HEK293T (cell line): ENCODE data around the gene DOCK1.

Experiments used
- CTCF ChIA-PET: fragments of 350-600 bp; formaldehyde crosslinking; extraction: SDS; loops from one replicate; lab custom pipeline; 2021; ENCODE audit warnings: antibody characterized with exemption, inconsistent platforms; lab: Yijun Ruan, JAX
- POLR2A ChIA-PET: fragments of 350-600 bp; formaldehyde crosslinking; extraction: SDS; loops from one replicate; lab custom pipeline; 2020; ENCODE audit warnings: antibody characterized with exemption, inconsistent platforms; lab: Yijun Ruan, JAX
- DNase-seq: peaks from one replicate; pipeline ENCODE4 v3.0.0; 2012; ENCODE audit warnings: mixed read lengths; ENCODE audit errors: extremely low spot score
- ARNT ChIP-seq: fragments of 450-650 bp; IDR thresholded peaks from 2 replicates; pipeline ENCODE4 v1.6.1; 2017; ENCODE audit warnings: mild to moderate bottlenecking
- BHLHE40 ChIP-seq: fragments of 450-650 bp; IDR thresholded peaks from 2 replicates; pipeline ENCODE4 v1.6.1; 2016; ENCODE audit warnings: mild to moderate bottlenecking, moderate library complexity, borderline replicate concordance
- CTBP1 ChIP-seq: fragments of 450-650 bp; IDR thresholded peaks from 2 replicates; pipeline ENCODE4 v1.6.1; 2016; ENCODE audit warnings: borderline replicate concordance
- ELF4 ChIP-seq: fragments of 450-650 bp; IDR thresholded peaks from 2 replicates; pipeline ENCODE4 v1.6.1; 2017; ENCODE audit warnings: antibody characterized with exemption
- FOXA1 ChIP-seq: fragments of 450-650 bp; IDR thresholded peaks from 2 replicates; pipeline ENCODE4 v1.6.1; 2016; ENCODE audit warnings: mild to moderate bottlenecking
- FOXK2 ChIP-seq: fragments of 450-650 bp; IDR thresholded peaks from 2 replicates; pipeline ENCODE4 v1.6.1; 2016; ENCODE audit warnings: mild to moderate bottlenecking
- FOXM1 ChIP-seq: fragments of 450-650 bp; IDR thresholded peaks from 2 replicates; pipeline ENCODE4 v1.6.1; 2017; ENCODE audit warnings: mild to moderate bottlenecking, borderline replicate concordance
- HDGF ChIP-seq: fragments of 450-650 bp; IDR thresholded peaks from 2 replicates; pipeline ENCODE4 v1.6.1; 2017; ENCODE audit warnings: antibody characterized with exemption, borderline replicate concordance
- L3MBTL2 ChIP-seq: fragments of 450-650 bp; conservative IDR thresholded peaks from 2 replicates; pipeline ENCODE4 v1.6.1; 2016; ENCODE audit warnings: mild to moderate bottlenecking
- LEF1 ChIP-seq: fragments of 450-650 bp; IDR thresholded peaks from 2 replicates; pipeline ENCODE4 v1.6.1; 2017; ENCODE audit warnings: mild to moderate bottlenecking, borderline replicate concordance
- NFRKB ChIP-seq: fragments of 450-650 bp; IDR thresholded peaks from 2 replicates; pipeline ENCODE4 v1.6.1; 2016; ENCODE audit warnings: mild to moderate bottlenecking, moderate library complexity
- PKNOX1 ChIP-seq: fragments of 450-650 bp; IDR thresholded peaks from 2 replicates; pipeline ENCODE4 v1.6.1; 2016
- SP1 ChIP-seq: fragments of 450-650 bp; IDR thresholded peaks from 2 replicates; pipeline ENCODE4 v1.6.1; 2017
- SUZ12 ChIP-seq: fragments of 450-650 bp; IDR thresholded peaks from 2 replicates; pipeline ENCODE4 v1.6.1; 2016; ENCODE audit warnings: mild to moderate bottlenecking
- TARDBP ChIP-seq: fragments of 450-650 bp; IDR thresholded peaks from 2 replicates; pipeline ENCODE4 v1.6.1; 2016
- ZNF384 ChIP-seq: fragments of 450-650 bp; IDR thresholded peaks from 2 replicates; pipeline ENCODE4 v1.6.1; 2016

Gene DOCK1

GRCh38 chr10:126955396-126955795 is 50.2 kb downstream of the DOCK1 start:
- CTCF ChIA-PET, result no interaction called here
- POLR2A ChIA-PET, result no interaction called here
- no peak for DNase-seq
- TF ChIP-seq FOXM1, result no peak
- TF ChIP-seq ZNF384, result no peak
- no peak for TF ChIP-seq ELF4
- no peak for TF ChIP-seq PKNOX1
- no peak for TF ChIP-seq CTBP1
- no peak for TF ChIP-seq HDGF
- TF ChIP-seq TARDBP, result no peak
- no peak for TF ChIP-seq NFRKB
- TF ChIP-seq LEF1, result no peak
- TF ChIP-seq L3MBTL2, result no peak
- no peak for TF ChIP-seq BHLHE40
- no peak for TF ChIP-seq FOXK2
- TF ChIP-seq SP1, result no peak
- TF ChIP-seq ARNT, result no peak

GRCh38 chr10:126955934-126956711 is 50.9 kb downstream of the DOCK1 start:
- TF ChIP-seq L3MBTL2 (no peak), FOXM1 (no peak), LEF1 (no peak), PKNOX1 (no peak), ZNF384 (no peak), SP1 (no peak), ARNT (no peak), ELF4 (no peak), NFRKB (no peak), FOXA1 (no peak), HDGF (no peak), TARDBP (no peak), SUZ12 (no peak), CTBP1 (no peak)
- no peak for DNase-seq
- POLR2A ChIA-PET, result no interaction called here
- CTCF ChIA-PET, result no interaction called here

GRCh38 chr10:126956712-126957108 is 51.5 kb downstream of the DOCK1 start:
- TF ChIP-seq FOXA1 (no peak), NFRKB (no peak), ELF4 (no peak), FOXM1 (no peak), HDGF (no peak), PKNOX1 (no peak)
- no peak for DNase-seq
- CTCF ChIA-PET, result no interaction called here
- POLR2A ChIA-PET, result no interaction called here

- POLR2A ChIA-PET, result no interaction called here
- CTCF ChIA-PET, result no interaction called here
- TF ChIP-seq NFRKB (no peak), ZNF384 (no peak), HDGF (no peak), FOXM1 (no peak), CTBP1 (no peak), L3MBTL2 (no peak), SUZ12 (no peak)
- no peak for DNase-seq
Measured at GRCh38 chr10:126957111-126957510, 51.9 kb downstream of the DOCK1 start.

GRCh38 chr10:126959431-126959830 is 54.2 kb downstream of the DOCK1 start:
- ChIA-PET CTCF (interaction anchor here (0.6 kb wide), 1 partner anchor 29 kb away, joined by 4 read pairs; no protein-coding TSS in a partner anchor), POLR2A (no interaction called here)
- TF ChIP-seq FOXK2 (no peak), FOXA1 (no peak), BHLHE40 (no peak), LEF1 (no peak), ELF4 (no peak), NFRKB (no peak), HDGF (no peak), L3MBTL2 (no peak), SP1 (no peak), ZNF384 (no peak), PKNOX1 (no peak), TARDBP (no peak), CTBP1 (no peak), FOXM1 (no peak), ARNT (no peak), SUZ12 (no peak)
- no peak for DNase-seq
